HG02678 (cell line): ENCODE measurements around the gene FBXL12.
"Not testable (repeated sequence)": the region's sequence is repeated elsewhere in the genome, so short reads cannot be mapped to it uniquely, and the experiment has no call there.

Experiments
- ATAC-seq: cut with Tn5 transposase; IDR thresholded peaks from one replicate; pipeline ENCODE4 v1.9.1; 2021; ENCODE audit warnings: mild to moderate bottlenecking, moderate library complexity; ENCODE audit not compliant: unreplicated experiment

The FBXL12 gene, protein sequence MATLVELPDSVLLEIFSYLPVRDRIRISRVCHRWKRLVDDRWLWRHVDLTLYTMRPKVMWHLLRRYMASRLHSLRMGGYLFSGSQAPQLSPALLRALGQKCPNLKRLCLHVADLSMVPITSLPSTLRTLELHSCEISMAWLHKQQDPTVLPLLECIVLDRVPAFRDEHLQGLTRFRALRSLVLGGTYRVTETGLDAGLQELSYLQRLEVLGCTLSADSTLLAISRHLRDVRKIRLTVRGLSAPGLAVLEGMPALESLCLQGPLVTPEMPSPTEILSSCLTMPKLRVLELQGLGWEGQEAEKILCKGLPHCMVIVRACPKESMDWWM

DNA sequence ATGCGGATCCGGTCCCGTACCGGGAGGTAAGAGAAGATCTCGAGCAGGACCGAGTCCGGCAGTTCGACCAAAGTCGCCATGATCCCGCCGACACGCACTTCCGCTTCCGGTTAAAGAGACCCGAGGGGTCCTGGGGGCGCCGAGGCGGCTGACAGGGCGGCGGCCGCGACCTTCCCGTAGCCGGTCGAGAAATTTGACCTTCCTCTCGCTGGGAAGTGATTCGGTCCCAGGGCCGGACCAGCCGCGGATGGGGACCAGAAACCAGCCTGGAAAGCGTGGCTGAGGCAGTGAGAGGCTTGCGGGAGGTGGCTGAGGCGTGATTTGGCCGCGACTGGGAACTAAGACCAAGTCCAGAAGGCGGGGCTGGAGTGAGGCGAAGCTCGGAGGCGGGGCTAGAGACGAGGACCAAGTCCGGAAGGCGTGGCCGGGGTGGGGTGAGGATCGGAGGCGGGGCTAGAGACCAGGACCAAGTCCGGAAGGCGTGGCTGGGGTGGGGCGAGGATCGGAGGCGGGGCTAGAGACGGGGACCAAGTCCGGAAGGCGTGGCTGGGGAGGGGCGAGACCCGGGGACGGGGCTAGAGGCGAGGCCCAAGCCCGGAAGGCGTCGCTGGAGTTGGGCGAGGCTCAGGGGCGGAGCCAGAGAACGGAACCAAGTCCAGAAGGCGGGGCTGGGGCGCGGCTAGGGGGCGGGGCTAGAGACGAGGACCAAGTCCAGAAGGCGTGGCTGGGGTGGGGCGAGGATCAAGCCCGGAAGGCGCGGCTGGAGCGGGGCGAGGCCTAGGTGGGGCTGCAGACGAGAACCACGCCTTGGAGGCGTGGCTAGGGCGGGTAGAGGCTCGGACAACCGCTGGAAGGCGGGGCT is at the start of gene FBXL12:
Gene FBXL12 (minus strand): TSS at position 346 of the 862 bp plus-strand sequence. CDS start 266 bp downstream, at position 80.
- peak; percentile 80 for ATAC-seq

DNA sequence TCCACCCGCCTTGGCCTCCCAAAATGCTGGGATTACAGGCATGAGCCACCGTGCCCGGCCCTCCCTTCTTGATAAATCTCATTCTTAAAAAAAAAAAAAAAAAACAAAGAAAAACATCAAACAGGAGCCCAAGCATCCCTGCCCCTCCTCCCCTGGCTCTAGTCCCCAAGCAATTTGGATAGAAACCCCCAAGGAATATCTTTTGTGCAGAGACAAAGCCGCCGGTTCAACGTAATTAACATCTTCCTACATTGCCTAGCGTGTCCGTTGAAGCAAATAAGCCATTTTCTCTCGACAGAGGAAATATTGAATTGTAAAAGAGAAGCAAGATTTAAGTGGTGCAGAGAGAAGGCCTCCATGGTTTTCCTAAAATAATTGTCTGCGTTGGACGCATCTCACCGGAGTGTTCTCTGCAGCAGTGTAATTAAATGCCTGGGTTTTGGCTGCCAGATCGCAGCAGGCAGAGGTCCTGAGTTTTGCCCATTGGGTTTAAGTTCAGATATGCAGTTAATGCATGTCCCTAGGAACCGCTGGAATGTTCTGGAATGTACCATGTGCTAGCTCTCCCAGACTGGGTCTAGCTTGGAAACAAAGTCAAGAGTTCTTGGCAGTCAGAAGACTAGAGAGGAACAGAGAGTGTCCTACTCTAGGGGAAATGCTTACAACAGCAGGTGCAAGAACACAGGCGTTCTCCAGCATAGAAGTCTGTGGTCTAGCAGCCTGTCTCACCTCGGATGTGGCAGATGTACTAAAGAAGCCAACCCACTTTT is 47.0 kb upstream of the FBXL12 start:
- ATAC-seq = no peak

DNA sequence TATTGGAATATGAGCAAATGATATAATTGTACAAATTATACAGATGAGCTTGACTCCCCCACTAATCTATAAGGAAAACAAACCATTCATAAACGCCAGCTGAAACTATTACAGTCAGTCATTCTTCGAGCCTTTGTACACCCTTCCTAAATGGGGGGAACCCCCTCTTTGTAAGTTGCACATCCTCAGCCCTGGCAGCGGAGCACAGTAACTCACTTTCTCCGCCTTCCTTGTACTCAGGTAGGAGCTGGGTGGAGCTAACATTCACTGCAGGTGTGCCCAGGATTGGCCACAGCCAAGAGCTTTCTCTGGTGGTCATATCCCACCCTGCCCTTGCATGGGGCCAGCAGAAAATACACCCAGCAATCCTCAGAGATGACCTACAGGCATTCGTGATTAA is 44.9 kb upstream of the FBXL12 start:
- no peak for ATAC-seq

DNA sequence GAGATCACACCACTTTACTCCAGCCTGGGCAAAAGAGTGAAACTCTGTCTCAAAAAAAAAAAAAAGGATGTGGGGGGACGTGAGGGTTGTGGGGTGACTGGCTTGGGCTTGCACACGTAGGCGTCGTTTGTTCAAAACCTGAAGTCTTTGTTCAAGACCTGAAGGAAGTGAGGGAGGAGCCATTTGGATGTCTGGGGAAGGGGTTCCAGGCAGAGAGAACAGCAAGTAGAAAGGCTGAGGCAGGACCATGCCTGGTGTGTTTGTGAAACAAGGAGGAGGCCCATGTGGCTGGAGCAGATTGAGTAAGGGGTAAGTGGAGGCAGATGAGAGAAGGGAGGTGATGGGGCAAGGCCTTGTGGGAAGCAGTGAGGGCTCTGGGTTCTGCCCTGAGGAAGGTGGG is 44.1 kb upstream of the FBXL12 start:
- ATAC-seq = no peak

DNA sequence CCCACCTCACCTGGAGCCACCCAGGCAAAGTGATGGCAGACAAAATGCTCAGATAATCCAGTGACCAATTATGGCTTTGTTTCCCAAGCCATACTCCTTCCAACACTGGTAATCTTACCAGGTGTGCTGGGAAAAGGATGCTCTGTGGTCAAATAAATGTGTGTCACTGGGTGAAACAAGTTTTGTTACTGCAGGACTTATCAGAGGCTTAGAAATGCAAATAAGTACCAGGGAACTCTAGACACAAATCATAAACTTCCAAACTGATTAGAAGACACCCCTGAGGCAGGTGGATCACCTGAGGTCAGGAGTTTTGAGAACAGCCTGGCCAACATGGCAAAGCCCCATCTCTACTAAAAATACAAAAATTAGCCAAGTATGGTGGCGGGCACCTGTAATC is 42.6 kb upstream of the FBXL12 start:
- no peak for ATAC-seq

DNA sequence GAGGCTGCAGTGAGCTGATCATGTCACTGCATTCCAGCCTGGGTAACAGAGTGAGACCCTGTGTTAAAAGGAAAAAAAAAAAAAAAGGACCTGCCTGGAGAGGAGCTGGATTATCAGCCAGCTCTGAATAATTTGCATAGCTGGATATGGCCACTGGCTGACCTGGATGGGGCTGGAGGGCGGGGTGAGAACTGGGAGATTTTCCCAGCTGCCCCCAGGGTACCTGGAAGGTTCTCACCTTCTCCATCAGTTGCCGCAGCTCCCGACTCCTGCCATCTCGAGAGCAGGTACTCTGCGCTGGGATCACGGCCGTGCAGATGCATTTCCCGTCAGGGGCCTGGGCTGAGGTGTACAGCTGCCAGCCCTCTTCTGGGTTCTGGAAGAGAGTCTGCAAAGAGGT is 41.5 kb upstream of the FBXL12 start:
- no peak for ATAC-seq

DNA sequence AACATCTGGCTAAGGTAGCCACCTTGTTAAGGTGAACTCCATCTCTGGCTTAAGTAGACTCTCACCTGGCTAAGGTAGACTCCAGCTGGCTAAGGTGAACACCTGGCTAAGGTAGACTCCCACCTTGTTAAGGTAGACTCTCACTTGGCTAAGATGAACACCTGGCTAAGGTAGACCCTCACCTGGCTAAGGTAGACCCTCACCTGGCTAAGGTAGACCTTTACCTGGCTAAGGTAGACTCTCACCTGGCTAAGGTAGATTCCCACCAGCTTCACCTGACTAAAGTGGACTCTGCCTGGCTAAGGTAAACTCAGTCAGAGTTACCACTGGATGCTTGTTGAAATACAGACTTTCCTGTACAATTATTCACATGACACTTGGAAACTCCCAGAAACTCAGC is 39.9 kb upstream of the FBXL12 start:
- no peak for ATAC-seq

DNA sequence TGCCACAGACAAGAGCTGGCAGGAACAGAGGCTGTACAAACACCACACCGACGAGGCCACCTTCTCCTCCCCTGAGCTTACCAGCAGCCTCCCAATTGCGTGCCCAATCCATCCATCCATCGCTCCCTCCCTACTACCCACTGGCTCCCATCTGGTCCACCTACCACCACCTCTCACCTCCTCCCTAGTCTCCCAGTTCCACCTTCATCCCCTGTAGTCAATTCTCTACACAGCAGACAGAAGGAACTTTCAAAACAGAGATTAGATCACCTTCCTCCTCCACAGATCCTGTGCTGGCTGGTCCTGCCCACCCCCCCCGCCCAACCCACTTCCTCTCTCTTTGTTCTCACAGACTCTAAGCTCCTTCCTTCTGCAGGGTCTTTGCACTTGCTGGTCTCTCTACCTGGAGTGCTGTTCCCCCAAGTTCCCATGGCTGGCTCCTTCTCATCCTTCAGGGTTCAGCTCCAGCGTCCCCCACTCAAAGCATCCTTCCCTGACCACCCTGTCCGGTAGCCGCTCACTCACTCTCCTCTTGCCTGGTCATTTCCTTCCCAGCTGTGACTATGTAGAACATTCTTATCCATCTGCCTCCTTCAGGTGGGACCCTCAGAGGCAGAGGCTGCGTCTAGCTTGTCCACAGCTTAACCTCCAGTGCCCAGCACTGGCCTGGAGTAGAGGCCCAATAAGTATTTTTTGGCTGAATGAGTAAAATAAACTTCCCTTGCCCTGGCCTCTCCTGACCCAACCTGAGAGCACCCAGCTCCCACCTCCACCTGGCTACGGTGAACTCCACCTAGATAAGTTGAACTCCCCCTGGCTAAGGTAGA is 39.3 kb upstream of the FBXL12 start:
- ATAC-seq = no peak

DNA sequence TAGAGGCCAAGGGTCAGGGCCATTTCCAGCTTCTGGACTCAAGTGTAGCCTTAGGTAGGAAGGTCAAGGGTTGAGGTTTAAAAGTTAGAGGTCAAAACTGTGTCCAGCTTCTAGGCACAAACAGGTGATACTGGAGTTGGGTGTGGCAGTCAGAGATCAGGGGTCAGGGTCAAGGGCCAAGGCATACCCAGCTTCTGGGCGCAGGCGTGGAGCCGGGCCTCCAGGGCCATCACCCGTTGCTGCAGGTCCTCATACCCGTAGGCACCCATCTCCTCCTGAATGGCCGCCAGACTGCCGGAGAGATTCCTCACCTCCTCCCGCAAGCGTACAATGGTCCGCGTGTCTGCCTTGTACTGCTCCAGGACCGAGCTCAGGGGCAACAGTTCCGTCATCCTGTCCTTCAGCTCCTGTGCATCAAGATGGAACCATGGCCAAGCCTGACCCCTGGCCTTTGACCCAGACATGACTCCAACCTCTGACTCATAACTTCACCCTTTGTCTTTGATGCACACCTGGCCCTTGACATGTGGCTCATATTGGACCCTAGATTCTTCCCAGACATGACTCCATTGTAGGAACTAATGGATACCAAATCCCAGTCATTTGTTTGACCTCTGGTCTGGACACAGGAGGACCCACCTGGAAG is 38.3 kb upstream of the FBXL12 start:
- no peak for ATAC-seq

DNA sequence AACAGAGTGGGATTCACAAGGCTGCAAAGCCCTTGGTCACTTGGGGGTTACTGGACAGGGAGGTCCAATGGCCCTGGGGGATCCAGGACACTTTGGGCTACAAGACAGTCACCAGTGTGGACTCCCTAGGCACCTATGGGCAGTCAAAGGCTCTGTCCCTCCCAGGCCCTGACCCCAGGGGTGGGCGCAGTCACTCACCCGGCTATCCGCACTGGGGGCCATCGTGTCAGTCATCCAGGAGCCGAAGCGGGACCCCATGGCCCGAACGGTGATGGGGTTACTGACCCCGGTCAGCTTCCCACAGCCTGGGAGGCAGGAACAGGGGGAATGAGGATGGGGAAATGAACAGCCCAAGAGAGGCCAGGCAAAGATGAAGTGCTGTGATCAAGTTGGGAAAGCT is 37.7 kb upstream of the FBXL12 start:
- no peak for ATAC-seq

DNA sequence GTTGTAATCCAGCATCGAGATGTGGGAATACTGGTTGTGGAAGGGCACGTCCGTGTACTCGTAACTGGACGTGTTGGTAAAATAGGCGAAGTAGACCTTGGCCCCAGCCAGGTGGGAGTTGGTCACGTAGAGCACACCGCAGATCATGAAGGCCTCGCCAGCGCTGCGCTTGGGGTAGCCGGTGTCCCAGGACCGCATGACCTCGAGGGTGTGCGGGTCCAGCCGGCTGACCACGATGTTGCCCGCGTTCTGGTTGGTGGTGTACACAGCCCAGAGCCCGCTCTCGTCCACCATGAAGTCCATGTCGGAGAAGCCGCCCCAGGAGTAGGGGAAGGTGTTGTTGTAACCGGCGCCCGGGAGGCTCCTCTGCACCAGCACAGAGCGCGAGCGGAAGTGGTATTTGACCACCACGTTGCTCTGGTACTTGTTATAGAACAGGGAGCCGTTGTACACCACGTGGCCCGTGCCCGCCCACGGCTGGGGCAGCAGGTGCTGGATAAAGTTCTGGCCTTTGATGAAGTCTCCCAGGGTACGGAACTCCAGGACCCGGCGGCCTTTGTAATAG is 35.5 kb upstream of the FBXL12 start:
- no peak for ATAC-seq

DNA sequence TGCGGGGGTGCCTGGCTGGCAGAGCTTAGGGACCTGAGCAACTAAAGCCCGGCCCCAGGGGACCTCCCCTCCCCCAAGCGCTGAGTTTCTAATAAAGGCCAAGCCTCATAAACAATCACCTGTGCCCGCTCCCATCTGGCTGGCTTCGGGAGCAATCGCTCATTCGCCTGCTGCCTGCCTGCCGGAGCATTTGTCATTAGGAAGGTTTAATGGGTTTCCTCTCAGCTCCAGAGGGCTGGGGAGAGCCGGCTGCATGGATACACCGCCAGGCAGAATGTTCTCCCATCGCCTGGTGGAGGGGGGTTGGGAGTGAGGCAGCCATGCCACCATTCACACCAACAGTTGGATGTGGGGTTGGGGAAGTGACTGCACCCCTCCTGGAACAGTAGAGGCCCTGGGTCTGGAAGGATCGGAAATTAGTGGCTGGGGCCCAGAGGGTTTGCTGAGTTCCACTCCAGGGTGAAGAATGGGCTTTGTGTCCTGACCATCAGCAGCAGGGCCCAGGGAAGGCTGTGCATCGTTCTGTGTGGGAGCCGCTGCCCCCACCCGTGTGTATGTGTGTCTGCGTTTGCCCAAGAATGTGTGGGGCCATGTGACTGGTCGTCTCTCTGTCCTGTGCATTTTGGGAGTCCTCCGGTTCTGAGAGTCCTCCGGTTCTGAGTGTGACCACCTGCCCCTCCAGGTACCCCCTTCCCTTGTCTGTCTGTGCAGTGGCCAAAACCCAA is 31.5 kb upstream of the FBXL12 start:
- ATAC-seq = no peak

DNA sequence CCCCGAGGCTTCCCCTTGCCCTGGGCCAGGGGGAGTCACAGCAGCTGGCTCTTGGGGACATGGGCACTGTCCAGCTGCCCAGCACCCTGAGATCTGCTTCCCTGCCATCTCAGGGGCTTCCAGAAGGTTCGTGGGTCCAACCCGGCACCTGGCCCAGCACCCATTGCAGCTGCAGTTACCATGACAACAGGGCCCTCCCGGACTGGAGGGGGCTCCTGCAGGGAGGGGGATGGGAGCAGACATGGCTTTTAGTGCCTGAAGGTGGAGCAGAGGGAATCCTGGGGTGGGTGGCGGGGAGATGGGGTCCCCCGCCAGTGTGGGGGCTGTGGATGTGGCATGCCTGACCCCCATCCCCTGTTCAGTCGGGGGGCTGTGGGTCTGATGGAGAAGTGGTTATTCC is 30.9 kb upstream of the FBXL12 start:
- no peak for ATAC-seq

DNA sequence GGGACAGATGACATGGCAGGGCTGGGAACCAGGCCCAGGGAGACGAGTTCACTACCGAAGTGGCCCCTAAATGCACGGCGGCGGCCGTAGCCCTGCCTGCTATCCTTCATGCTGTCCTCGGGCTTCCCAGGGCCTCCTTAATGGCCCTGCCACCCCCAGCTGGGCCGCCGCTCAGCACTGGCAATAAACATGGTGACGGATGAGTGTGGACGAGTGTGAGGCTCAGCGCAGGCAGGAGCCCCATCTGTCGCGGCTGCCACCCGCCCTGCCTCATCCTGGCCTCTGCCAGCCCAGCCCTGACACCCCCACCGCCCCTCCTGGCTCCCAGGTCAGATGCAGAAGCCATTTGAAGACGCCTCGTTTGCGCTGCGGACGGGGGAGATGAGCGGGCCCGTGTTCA is 29.9 kb upstream of the FBXL12 start:
- no peak for ATAC-seq

DNA sequence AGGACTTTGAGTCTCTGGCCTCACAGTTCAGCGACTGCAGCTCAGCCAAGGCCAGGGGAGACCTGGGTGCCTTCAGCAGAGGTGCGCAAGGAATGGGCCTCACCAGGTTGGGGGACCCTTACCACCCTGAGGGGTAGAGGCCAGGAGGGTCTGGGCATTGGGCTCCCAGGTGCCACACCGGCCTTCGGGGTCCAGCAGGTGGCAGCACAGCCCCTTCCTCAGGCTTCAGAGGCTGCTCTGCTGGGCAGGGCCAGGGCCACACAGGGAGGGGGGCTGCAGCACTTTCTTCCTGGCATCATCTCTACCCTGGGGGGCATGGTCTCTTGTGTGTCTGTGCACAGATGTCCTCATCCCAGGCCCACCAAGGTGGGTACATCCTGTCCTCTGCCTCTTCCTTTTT is 29.2 kb upstream of the FBXL12 start:
- ATAC-seq = no peak

DNA sequence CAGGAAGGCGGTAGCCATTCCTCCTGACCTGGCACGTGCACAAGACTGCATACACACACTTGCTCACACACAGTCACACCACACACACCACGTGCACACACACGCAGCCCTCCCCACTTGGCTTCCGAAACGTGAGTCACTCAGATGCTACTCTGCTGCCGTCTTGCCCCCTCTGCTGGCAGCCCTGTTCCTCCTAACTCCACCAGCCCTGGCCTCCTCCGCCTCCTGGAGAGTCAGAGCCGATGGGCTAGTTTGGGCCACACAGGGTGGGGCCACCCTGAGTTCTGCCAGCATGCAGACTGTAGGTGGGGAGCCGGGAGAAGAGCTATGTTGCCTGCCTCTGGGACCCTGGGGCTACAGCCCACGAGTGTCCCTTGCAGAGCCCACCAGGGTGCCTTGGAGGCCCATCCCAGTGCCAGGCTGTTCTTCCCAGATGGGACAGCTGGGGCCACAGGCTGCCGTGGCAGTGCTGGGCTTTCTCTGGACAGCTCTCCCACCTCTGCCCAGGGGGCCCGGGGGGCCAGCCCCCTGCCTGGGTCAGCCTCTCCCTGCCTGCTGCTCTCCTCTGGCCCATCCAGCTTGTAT is 28.3 kb upstream of the FBXL12 start:
- no peak for ATAC-seq

DNA sequence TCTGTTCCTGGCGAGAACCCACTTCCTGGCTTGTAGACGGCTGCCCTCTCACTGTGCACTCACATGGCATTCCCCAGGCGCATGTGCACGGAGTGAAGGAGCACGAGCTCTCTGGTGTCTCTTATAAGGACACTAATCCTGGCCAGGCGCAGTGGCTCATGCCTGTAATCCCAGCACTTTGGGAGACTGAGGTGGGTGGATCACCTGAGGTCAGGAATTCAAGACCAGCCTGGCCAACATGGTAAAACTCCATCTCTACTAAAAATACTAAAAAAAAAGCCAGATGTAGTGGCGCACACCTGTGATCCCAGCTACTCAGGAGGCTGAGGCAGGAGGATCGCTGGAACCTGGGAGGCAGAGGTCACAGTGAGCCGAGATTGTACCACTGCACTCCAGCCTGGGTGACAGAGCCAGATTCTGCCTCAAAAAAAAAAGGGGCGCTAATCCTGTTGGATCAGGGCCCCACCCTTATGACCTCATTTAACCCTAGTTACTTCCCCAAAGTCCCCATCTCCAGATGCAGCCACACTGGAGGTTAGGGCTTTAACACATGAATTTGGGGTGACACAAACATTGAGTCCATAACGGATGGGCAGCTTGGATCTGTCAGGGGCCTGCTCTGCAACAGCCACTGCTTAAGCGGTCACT is 24.9 kb upstream of the FBXL12 start:
- not testable (repeated sequence) for ATAC-seq
